Left ventricle myocardium inferior (tissue), 1 donor: Measurements from ENCODE around the gene ENTR1. TPM values are rescaled to one million over a fixed set of nuclear protein-coding genes. Genes with fewer than 3 reads are reported as not detected.

Experiments used
- DNase-seq: peaks from one replicate; pipeline ENCODE4 v3.0.0-alpha.2; 2020
- H3K27ac ChIP-seq: fragments of 200-600 bp; replicated peaks from 2 replicates; pipeline ENCODE4 v1.8.0; 2021
- H3K27me3 ChIP-seq: fragments of 200-600 bp; 2 replicates; pipeline ENCODE4 v1.8.0; 2021; ENCODE audit warnings: low read depth
- H3K36me3 ChIP-seq: fragments of 200-600 bp; 2 replicates; pipeline ENCODE4 v1.8.0; 2021
- H3K4me1 ChIP-seq: fragments of 200-600 bp; 2 replicates; pipeline ENCODE4 v1.8.0; 2021
- H3K4me3 ChIP-seq: fragments of 200-600 bp; 2 replicates; pipeline ENCODE4 v1.8.0; 2021; ENCODE audit warnings: mild to moderate bottlenecking, moderate library complexity
- H3K9me3 ChIP-seq: fragments of 200-600 bp; replicated peaks from 2 replicates; pipeline ENCODE4 v1.8.0; 2021
- CTCF ChIP-seq: fragments of 200-600 bp; IDR thresholded peaks from 2 replicates; pipeline ENCODE4 v1.8.0; 2021; ENCODE audit warnings: antibody characterized with exemption, mild to moderate bottlenecking, borderline replicate concordance
- intact Hi-C: fragments of 100-400 bp; cut with micrococcal nuclease; formaldehyde crosslinking; loops from one replicate; pipeline ENCODE4 v1.11.0; 2022
- total RNA-seq: library from RNA; stranded (reverse); fragmentation: NEBNext Ultra II Directional; extraction: Animal tissue kit (Norgen Biotek cat#: 25700); gene quantifications from one replicate; pipeline ENCODE4 v1.2.1, GENCODE V29; 2021
- donor health status: DM: no; HTN: yes; CAD: no; lungs with severe emphysema.

The ENTR1 gene
- total RNA-seq, 1 donor from 2014 or later: 20.1 TPM

GRCh38 chr9:136378170-136379002 lies 32.0 kb downstream of the ENTR1 start:
- Histone ChIP-seq H3K4me3 (no peak overlapping the region), H3K9me3 (no peaks in the 10 kb centered on the region), H3K27me3 (no peaks in the 10 kb centered on the region), H3K27ac (no peak overlapping the region), H3K36me3 (peaks cover 36% of the 10 kb centered on the region), H3K4me1 (peaks cover 27% of the 10 kb centered on the region)
- DNase-seq: no peak
- intact Hi-C loops: no loop called here
- no peak for TF ChIP-seq CTCF

- DNase-seq: no peak
- peaks cover 28% of the 10 kb centered on the region for H3K36me3 ChIP-seq
- intact Hi-C loops: no loop called here
These were observed 32.9 kb downstream of the ENTR1 start for GRCh38 chr9:136377341-136378169.

GRCh38 chr9:136376457-136376856 lies 34.0 kb downstream of the ENTR1 start:
- peaks cover 23% of the 10 kb centered on the region for H3K4me1 ChIP-seq
- TF ChIP-seq CTCF: no peak
- intact Hi-C loops: no loop called here
- no peaks in the 10 kb centered on the region for H3K9me3 ChIP-seq
- no peak overlapping the region for H3K4me3 ChIP-seq
- H3K27me3 ChIP-seq: no peaks in the 10 kb centered on the region
- H3K27ac ChIP-seq: no peak overlapping the region
- DNase-seq: no peak
- H3K36me3 ChIP-seq: peaks cover 17% of the 10 kb centered on the region

More at GRCh38 chr9:136377341-136378169, 32.9 kb downstream of the ENTR1 start:
- Histone ChIP-seq H3K9me3 (no peaks in the 10 kb centered on the region), H3K27ac (no peak overlapping the region), H3K4me3 (no peak overlapping the region), H3K4me1 (peaks cover 27% of the 10 kb centered on the region), H3K27me3 (no peaks in the 10 kb centered on the region)
- no peak for TF ChIP-seq CTCF

GRCh38 chr9:136375096-136375495 lies 35.3 kb downstream of the ENTR1 start:
- no peak for TF ChIP-seq CTCF
- peaks cover 8% of the 10 kb centered on the region for H3K36me3 ChIP-seq
- H3K4me3 ChIP-seq: no peak overlapping the region
- no peak for DNase-seq
- no peaks in the 10 kb centered on the region for H3K27me3 ChIP-seq
- H3K9me3 ChIP-seq: no peaks in the 10 kb centered on the region
- no peak overlapping the region for H3K27ac ChIP-seq
- intact Hi-C loops: no loop called here
- H3K4me1 ChIP-seq: peaks cover 13% of the 10 kb centered on the region

- intact Hi-C loops: no loop called here
- Histone ChIP-seq H3K4me3 (no peak overlapping the region), H3K36me3 (no peaks in the 10 kb centered on the region), H3K27me3 (no peaks in the 10 kb centered on the region), H3K4me1 (peaks cover 11% of the 10 kb centered on the region), H3K9me3 (no peaks in the 10 kb centered on the region), H3K27ac (no peak overlapping the region)
- DNase-seq: no peak
- TF ChIP-seq CTCF: no peak
These were observed 36.2 kb downstream of the ENTR1 start for GRCh38 chr9:136374183-136374575.
